ENCODE measurements around the gene B4GALNT3. TPM values are rescaled to one million over a fixed set of nuclear protein-coding genes. Genes with fewer than 3 reads are reported as not detected.

Gene B4GALNT3
- total RNA-seq, 1 experiment from 2014 or later = 23.3 TPM

DNA sequence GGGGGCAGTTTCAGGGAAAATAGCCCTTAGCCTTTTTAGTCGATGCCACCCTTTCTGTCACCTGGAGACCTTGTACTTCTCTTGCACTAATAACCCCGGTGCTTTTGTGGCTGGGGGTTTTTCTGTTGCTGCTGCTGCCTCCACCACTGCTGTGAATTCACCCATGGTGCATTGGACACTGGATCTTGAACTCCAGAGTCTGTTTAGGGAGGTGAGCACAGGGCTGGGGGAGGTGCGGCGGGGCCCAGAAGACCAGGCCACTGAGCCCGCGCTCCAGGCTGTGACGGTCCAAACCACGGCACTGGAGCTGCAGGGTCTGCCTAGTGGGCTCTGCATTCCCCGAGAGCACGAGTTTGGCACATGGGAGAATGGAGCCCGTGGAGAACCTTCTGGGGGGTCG lies 102.9 kb downstream of the B4GALNT3 start:
- Histone ChIP-seq H2AFZ (ENCODE audit: low read length) (no peak overlapping the region), H4K91ac (ENCODE audit: insufficient read length, low read depth, low read length) (no peak overlapping the region), H3K14ac (ENCODE audit: insufficient read depth, low read length) (no peak overlapping the region), H2BK5ac (ENCODE audit: insufficient read length, low read length) (no peak overlapping the region), H3K56ac (ENCODE audit: insufficient read length, low read depth, low read length) (no peak overlapping the region), H3K9ac (ENCODE audit: extremely low read depth, insufficient read length, low read length) (no peak overlapping the region), H3T11ph (ENCODE audit: low read length) (no peak overlapping the region), H3K9me3 (ENCODE audit: control insufficient read depth, low read depth, low read length) (no peaks in the 10 kb centered on the region), H3K27ac (ENCODE audit: insufficient read length, low read depth, low read length) (no peak overlapping the region), H2AK5ac (ENCODE audit: insufficient read length, low read length) (no peak overlapping the region), H3K23ac (ENCODE audit: insufficient read length, low read depth, low read length) (no peak overlapping the region), H3K23me2 (ENCODE audit: insufficient read length, low read depth, low read length, poor library complexity, severe bottlenecking) (no peaks in the 10 kb centered on the region), H3K4me2 (ENCODE audit: insufficient read depth, insufficient read length, low read length) (no peak overlapping the region), H2BK20ac (ENCODE audit: low read depth, low read length, poor library complexity, severe bottlenecking) (no peak overlapping the region), H2BK120ac (ENCODE audit: low read depth, low read length, poor library complexity, severe bottlenecking) (no peak overlapping the region), H3K79me2 (ENCODE audit: insufficient read depth, low read length) (no peaks in the 10 kb centered on the region), H3K4me1 (ENCODE audit: insufficient read depth, low read length) (no peaks in the 10 kb centered on the region), H2BK12ac (ENCODE audit: insufficient read length, low read depth, low read length) (no peak overlapping the region), H4K5ac (ENCODE audit: insufficient read length, low read depth, low read length) (no peak overlapping the region), H4K8ac (replicated peaks; ENCODE audit: insufficient read length, low read depth, low read length) (no peak overlapping the region), H2BK15ac (ENCODE audit: low read depth, low read length) (no peak overlapping the region), H4K20me1 (ENCODE audit: control insufficient read depth, insufficient read depth, insufficient read length) (no peaks in the 10 kb centered on the region), H3K79me1 (ENCODE audit: insufficient read depth, low read depth, low read length, poor library complexity, severe bottlenecking) (no peaks in the 10 kb centered on the region), H3K4ac (ENCODE audit: low read depth, low read length) (no peak overlapping the region), H3K18ac (ENCODE audit: insufficient read length, low read depth, low read length) (no peak overlapping the region), H3K27me3 (ENCODE audit: insufficient read depth, low read length) (no peaks in the 10 kb centered on the region)
- Mint-ChIP-seq H3K36me3 (ENCODE audit: insufficient read depth in 1 of 3, low read depth in 3 of 3) (no peaks in the 10 kb centered on the region; a peak in 1 of 7 replicates), H3K4me1 (peaks cover 2 to 4% of the 10 kb centered on the region in 2 experiments; a peak in 2 of 4 replicates), H3K27me3 (ENCODE audit: low read depth) (no peaks in the 10 kb centered on the region; the same call in 1 of the 2 replicates), H3K9me3 (no peaks in the 10 kb centered on the region), H3K4me3 (no peak overlapping the region), H3K27ac (no peak overlapping the region)
- DNase-seq = no peak
- WGBS (ENCODE audit: extremely low coverage, insufficient read length, low lambda C conversion rate) = no CpG with 5 or more reads among the region's 12 CpGs
- TF ChIP-seq, protein P1, sequence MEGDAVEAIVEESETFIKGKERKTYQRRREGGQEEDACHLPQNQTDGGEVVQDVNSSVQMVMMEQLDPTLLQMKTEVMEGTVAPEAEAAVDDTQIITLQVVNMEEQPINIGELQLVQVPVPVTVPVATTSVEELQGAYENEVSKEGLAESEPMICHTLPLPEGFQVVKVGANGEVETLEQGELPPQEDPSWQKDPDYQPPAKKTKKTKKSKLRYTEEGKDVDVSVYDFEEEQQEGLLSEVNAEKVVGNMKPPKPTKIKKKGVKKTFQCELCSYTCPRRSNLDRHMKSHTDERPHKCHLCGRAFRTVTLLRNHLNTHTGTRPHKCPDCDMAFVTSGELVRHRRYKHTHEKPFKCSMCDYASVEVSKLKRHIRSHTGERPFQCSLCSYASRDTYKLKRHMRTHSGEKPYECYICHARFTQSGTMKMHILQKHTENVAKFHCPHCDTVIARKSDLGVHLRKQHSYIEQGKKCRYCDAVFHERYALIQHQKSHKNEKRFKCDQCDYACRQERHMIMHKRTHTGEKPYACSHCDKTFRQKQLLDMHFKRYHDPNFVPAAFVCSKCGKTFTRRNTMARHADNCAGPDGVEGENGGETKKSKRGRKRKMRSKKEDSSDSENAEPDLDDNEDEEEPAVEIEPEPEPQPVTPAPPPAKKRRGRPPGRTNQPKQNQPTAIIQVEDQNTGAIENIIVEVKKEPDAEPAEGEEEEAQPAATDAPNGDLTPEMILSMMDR (conservative IDR thresholded peaks at IDR 0.05) = no peak

Measured in H9 (cell line).